Measurements from ENCODE around the gene TRNAU1AP.
"Not testable (repeated sequence)": the region's sequence is repeated elsewhere in the genome, so short reads cannot be mapped to it uniquely, and the experiment has no call there.

The TRNAU1AP gene

DNA sequence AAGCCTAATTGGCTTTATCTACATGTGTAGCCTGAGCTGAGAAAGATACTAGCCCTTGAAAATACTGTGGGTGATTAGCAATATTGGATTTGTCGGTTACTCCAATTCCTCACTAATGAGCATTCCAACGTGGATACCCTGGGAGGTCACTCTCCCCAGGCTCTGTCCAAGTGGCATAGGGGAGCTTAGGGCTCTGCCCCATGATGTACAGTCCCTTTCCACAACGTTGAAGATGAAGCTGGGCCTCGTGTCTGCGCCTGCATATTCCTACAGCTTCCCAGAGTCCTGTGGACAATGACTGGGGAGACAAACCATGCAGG is 44.5 kb upstream of the TRNAU1AP start:
- no peak for DNase-seq (ENCODE audit: low spot score)
- TF ChIP-seq CTCF (IDR thresholded peaks at IDR 0.05; ENCODE audit: extremely low read depth, missing control alignments): no peak

- no peak for TF ChIP-seq CTCF (IDR thresholded peaks at IDR 0.05; ENCODE audit: extremely low read depth, missing control alignments)
- DNase-seq (ENCODE audit: low spot score): no peak
Measured at GRCh38 chr1:28509705-28510272, 43.1 kb upstream of the TRNAU1AP start.

DNA sequence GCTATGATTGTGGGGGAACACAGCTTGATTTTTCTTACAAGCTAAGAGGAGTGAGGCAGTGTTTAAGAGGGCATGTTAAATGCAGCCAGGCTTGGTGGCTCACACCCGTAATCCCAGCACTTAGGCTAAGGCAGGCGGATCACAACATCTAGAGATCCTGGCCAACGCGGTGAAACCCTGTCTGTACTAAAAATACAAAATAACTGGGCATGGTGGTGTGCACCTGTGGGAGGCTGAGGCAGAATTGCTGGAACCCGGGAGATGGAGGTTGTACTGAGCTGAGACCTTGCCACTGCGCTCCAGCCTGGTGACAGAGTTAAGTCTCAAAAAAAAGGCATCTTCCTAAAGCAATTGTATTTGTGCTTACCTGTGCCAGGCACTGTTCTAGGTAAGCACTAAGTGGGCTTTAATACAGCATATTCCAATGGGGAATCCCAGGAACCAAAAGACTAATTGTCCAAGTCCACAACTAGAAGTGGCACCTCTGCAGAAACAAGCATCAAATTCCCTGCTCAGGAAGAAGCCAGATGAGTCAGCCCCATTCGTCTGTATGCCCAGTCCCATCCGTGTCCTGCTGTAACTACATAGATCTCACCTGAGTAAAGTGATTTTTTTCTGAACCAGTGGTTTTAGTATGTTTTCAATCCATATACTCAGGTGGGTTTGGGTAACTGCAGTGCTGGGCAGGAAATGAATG is 42.5 kb upstream of the TRNAU1AP start:
- DNase-seq (ENCODE audit: low spot score): no peak

DNA sequence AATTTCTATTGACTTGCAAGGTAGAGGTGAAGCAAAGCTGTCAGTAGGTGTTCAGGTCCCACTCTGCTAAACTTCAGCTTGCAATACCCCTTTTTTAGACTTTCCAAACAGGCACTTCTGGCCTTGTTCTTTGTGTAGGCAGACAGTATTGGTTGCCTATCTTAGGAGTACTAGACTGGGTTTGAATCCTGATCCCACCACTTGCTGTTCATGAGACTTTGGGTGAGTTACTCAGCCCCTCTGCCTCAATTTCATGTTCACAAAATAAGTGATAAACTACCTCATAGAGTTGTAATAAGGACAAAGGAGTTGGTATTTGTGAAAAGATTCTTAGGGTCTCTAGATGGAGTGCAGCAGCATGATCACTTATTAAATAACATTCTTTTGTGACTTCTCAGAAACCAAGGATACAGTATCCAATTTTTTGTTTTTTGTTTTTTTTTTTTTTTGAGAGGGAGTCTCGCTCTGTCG is 41.9 kb upstream of the TRNAU1AP start:
- DNase-seq (ENCODE audit: low spot score): no peak
- TF ChIP-seq CTCF (IDR thresholded peaks at IDR 0.05; ENCODE audit: extremely low read depth, missing control alignments): no peak

More for the DNA sequence above, 42.5 kb upstream of the TRNAU1AP start:
- no peak for TF ChIP-seq CTCF (IDR thresholded peaks at IDR 0.05; ENCODE audit: extremely low read depth, missing control alignments)

- TF ChIP-seq CTCF (IDR thresholded peaks at IDR 0.05; ENCODE audit: extremely low read depth, missing control alignments): no peak
Measured at GRCh38 chr1:28512058-28512611, 40.8 kb upstream of the TRNAU1AP start.

DNA sequence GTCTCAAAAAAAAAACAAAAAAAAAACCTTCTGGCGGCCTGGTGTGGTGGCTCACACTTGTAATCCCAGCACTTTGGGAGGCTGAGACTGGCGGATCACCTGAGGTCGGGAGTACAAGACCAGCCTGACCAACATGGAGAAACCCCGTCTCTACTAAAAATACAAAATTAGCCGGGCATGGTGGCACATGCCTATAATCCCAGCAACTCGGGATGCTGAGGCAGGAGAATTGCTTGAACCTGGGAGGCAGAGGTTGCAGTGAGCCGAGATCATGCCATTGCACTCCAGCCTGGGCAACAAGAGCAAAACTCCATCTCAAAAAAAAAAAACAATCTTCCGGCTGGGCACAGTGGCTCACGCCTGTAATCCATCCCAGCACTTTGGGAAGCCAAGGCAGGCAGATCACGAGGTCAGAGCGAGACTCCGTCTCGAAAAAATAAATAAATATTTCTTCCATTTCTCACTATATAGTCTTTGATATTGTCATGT is 38.4 kb upstream of the TRNAU1AP start:
- not testable (repeated sequence) for DNase-seq (ENCODE audit: low spot score)

More at GRCh38 chr1:28512058-28512611, 40.8 kb upstream of the TRNAU1AP start:
- DNase-seq (ENCODE audit: low spot score): no peak

DNA sequence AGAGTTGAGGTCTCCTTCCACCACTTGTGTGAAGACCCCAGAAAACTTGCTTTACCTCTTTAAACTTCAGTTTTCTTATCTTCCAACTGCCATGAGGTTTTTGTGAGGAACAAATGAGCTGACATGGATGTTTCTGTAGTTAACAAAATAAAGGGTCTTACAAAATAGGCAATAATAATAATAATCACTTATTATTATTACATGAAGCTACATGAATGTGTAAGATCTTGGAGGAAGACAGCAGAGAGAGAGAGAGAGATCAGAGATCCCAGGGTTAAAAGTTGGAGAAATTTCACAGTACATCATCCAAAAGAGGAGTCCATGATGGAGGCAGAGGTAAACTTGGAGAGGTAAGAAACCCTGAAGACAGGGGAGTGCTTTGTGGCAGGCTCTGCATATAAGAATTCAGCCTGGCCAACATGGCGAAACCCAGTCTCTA is 36.3 kb upstream of the TRNAU1AP start:
- no peak for TF ChIP-seq CTCF (IDR thresholded peaks at IDR 0.05; ENCODE audit: extremely low read depth, missing control alignments)
- DNase-seq (ENCODE audit: low spot score): no peak
